HG03139 (cell line): ENCODE measurements around the gene MRC2.
"Not testable (repeated sequence)": the region's sequence is repeated elsewhere in the genome, so short reads cannot be mapped to it uniquely, and the experiment has no call there.

ENCODE experiments used
- ATAC-seq: cut with Tn5 transposase; IDR thresholded peaks from one replicate; pipeline ENCODE4 v1.9.1; 2021; ENCODE audit not compliant: unreplicated experiment

MRC2 gene

DNA sequence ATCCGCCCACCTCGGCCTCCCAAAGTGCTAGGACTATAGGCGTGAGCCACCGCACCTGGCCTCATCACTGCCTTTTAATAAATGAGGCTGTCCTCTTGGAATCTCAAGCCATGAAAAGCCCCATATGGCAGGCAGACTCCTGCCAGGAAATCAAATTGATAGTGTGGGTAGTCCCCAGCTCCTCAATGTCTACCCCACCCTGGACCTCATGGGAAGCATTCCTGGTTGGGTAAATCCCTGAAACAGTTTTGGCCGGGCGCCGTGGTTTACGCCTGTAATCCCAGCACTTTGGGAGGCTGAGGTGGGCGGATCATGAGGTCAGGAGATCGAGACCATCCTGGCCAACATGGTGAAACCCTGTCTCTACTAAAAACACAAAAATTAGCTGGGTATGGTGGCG lies 71.0 kb downstream of the MRC2 start:
- ATAC-seq, result not testable (repeated sequence)

- no peak for ATAC-seq
Measured at GRCh38 chr17:62700964-62701705, 73.7 kb downstream of the MRC2 start.

- no peak for ATAC-seq
Measured at GRCh38 chr17:62701706-62702085, 74.2 kb downstream of the MRC2 start.

DNA sequence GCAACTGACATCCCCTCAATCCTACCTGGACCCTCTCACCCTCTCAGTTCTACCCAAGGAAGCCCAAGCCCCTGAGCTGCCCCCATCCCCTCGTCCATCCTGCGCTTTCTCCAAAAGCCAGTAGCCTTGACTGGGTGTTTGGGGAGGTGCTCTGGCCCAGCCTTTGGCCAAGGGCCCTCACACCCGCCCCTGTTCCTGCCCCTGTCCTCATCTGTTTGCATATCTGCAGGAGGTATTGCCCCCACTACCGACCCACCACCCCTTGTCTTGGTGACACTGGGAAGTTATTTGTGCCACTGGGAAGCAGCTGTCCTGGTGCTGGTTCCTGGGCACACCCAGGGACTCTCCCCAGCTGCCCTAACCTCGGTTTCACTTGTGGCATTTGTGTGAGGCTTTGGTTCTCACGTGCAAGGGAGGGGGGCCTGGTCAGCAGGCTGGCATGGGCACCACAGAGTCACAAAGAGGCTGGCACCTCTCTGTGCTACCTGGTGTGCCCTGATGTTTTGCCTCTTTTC lies 75.3 kb downstream of the MRC2 start:
- no peak for ATAC-seq

DNA sequence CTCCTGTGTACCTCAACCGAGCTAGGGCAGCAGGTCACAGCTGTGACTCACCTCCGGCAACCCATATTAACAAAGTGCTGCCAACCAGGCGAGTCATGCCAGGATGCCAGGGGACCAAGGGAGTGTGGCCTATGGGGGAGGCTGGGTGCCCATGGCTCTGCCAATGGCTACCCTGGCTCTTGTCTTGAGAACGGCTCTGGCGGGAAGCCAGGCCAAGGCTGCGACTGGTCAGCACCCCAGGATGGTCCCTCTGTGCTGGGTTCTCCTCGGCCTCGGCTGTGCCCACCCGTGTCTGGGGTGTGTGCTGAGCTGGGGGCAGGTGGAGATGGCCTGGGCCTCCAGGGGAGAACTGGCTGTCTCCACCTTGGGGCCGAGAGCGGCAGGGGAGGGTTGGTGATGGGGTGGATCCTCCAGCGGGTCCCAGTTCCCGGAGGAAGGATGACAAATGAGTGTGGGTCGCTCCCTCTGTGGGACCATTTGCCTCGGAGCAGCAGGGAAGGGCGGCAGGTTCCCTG lies 75.8 kb downstream of the MRC2 start:
- peak; percentile 15 for ATAC-seq

- peak; percentile 72 for ATAC-seq
Measured at GRCh38 chr17:62703776-62704380, 76.4 kb downstream of the MRC2 start.

- no peak for ATAC-seq
Measured at GRCh38 chr17:62704381-62704971, 77.0 kb downstream of the MRC2 start.

DNA sequence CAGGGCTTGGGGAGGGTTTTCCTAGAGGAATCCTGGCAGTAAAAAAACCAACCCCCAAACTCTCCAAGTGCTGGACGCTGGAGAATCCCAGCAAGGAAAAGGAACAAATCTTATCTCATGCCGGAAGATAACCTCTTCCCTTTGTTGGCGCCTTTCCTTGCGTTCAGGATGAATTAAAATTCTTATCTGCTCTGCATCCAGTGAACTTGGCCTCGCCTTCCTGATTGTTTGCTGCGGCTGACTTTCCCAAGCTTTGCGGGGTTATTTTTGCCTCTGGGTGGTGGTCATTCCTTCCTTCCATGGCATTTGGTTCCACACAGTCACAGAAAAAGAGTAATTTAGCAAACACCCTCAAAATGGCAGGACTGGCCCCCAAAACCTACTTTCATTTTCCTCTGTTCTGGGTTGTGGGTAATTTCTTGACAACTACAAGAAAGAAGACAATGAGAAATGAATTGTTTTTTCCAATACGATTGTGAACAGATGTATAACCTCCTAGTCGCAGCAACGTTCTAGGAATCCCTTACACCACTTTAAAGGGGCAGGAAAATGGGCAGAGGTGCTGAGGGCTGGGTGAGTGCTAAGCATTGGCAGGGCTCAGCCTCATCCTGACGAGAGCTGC lies 77.8 kb downstream of the MRC2 start:
- no peak for ATAC-seq

GRCh38 chr17:62705778-62706597 lies 78.5 kb downstream of the MRC2 start:
- ATAC-seq, result no peak

- no peak for ATAC-seq
Measured at GRCh38 chr17:62706598-62707424, 79.3 kb downstream of the MRC2 start.

DNA sequence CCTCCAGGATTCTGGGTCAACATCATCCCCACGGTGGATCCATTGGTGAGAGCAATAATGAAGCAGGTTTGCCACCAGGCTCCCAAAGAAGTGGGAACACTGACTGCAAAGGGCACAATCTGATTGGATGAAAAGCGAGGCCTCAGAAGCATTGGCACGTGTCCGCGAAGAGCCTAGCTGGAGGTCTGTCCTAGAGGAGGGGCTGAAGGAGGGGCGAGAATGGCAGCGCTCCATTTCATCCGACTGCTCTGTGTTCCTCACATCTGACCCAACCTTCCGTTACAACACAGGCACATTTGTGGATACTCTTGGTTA lies 79.9 kb downstream of the MRC2 start:
- ATAC-seq, result no peak

DNA sequence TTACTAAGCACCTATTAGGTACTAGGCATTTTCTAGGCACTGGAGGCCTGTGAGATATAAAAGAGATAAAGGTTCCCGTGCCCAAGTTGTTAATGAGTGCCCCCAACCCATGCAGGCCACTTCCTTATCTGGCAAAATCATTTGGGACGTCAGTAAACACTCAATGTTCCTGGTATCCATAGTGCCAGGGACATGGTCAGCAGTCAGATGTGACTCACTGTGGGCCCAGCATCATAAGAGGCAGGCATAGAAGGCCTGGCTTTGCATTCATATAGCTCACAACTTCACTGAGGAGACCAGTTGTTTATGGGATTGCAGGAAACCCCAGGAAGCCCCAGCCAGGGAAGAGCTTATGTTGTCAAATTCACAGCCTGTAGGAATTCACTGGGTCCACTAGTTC lies 81.1 kb downstream of the MRC2 start:
- ATAC-seq, result no peak

DNA sequence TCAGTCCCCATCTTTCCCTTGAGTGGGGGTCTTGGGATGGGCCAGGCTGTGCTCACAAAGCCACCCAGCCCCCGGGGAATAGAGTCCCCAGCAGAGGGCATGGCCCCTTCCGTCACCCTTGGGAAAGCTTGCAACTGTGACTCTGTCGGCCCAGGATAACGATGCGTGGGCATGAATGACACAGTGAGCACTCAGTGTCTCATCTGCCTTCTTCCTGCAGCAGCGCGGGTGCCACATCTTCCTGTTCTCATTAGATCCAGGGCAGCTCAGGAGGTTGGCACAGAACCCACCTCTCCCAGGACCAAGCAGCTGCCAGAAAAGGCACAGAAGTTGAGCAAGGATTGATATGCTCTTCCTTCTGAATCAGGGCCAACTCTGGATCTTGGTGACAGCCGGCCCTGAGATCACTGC lies 84.7 kb downstream of the MRC2 start:
- ATAC-seq, result no peak

DNA sequence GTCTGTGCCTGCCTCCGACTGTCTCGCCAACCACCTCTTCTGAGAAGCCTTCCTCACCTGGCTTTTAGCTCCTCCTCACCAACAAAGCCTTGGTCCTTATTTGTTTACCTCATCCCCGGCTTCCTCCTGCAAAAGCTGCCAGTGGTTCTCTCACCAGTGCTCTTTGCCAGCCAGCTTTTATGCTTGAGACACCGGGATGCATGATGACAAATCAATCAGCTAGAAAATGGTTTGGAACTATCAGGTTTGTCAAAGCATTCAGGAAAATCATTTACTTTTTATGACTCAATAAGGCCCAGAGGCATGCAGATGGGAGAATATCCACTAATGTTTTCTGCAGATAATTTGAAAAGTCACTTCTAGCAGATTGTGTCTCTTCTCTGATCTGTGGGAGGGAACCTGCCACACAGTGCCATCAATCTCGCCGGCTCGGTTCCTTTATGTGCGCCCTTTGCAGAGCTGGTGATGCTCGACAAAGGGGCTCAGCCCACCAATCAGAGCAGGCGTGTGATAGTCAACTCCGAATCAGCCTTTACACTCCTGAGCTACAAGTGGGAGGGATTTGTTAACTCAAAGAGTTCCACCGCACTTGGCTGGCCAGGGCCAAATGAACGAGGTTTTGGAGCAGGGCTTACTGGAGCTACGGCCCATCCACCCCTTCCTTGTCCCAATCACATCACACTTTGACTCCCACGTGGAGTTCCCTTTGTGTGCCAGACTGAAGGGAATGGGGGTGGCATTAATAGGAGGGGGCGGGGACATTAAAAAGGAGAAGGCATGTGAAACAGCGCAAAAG lies 85.8 kb downstream of the MRC2 start:
- ATAC-seq, result no peak

- no peak for ATAC-seq
Measured at GRCh38 chr17:62714016-62714777, 86.7 kb downstream of the MRC2 start.

DNA sequence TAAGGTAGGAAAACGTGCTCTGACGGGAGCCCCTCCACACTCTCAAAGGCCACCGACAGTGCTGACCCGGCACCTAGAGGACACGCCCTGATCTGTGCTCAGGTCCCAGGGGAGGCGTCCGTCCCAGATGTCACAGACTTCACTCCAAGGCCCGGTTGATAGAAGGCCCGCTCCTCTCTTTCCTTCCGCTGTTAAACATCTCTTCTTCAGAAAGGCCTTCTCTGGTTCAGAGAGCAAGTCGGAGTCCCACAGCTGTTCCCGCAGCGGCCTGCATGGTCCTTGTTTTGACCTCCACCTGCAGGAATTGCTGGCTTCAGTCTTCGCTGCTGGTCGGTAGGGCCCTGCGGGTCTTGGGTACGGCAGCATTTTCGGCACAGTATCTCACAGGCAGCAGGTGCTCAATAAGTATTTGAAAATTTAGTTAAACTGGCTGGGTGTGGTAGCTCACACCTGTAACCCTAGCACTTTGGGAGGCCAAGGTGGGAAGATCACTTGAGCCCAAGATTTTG lies 88.5 kb downstream of the MRC2 start:
- ATAC-seq, result no peak

DNA sequence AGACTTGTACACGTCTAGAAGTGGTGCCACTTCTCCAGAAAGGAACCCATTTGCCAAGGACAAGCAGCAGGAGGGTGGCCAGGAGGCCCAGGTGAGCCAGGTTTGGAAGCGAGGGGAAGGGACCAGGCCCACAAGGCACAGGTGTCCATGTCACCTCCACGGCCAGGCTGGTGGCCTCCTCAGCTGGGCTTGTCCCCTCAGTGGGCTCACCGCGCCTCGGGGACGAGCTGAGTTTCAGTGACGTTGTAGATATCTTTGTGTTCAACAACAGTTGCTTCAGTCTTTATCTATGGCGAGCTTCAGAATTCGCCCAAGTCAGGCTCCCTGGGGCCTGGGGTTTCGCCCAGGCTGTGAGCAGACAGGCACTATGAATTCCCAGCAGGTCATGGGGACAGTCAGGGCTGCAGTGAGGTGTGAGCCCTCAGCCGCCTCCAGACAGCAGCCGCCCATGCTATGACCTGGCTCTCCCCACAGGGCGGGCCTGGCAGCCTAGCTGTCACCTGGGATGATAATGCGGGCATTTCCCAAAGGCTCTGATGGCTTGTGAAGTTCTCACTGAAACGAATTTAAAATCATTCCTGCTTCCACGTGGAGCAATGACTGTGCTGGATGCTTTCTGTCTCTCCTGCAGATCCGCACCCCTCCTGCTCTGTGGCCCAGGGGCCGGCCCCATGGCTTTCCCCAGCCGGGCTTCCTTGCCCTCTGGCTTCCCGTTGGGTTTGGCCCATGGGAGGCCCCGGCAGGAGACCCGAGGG lies 89.5 kb downstream of the MRC2 start:
- no peak for ATAC-seq

DNA sequence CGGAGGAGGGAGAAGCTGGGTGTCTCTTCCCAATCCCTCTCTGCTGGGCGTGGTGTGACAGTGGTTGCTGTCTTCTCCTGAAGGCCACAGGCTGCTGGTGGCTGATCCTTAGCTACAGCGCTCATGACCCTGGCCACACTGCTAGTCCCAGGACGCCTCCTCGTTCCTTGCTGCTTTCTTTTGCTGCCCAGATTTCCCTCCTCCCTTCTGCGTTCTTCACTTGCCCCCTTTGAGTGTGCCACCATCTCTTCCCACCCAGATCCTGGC lies 90.1 kb downstream of the MRC2 start:
- ATAC-seq, result no peak
